DND-41 (cell line): ENCODE results near the gene CTIF.

Experiments
- CTCF ChIP-seq: IDR thresholded peaks from 2 replicates; pipeline ENCODE4 v1.5.1; 2012; ENCODE audit warnings: borderline replicate concordance, low read length, moderate library complexity, mild to moderate bottlenecking; ENCODE audit not compliant: poor library complexity, severe bottlenecking; ENCODE audit errors: extremely low read depth
- EZH2 ChIP-seq: IDR thresholded peaks from 3 replicates; pipeline ENCODE4 v1.6.1; 2012; ENCODE audit warnings: borderline replicate concordance, low read depth, mild to moderate bottlenecking, moderate library complexity, low read length, inconsistent platforms; ENCODE audit not compliant: severe bottlenecking

DNA sequence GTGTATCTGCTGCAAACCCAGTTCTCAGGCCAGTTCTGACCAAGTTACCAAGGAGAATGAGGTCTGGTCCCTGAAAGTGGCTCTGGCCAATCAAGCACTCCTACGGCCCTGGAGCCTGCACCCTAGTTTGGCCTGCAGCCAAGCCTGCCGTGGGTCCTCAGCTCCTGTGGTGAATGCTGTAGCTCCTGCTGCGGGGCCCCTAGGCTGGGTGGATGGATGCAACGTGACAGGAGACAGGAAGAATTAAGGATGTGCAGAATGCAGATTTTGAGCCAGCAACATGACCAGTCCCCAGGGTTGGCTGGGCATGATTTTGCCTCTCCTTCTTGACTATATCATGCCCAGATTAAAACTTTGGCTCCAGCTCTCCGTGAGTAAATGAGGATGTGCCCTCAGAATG lies 314.8 kb downstream of the CTIF start:
- TF ChIP-seq CTCF (no peak), EZH2 (no peak)
